Measurements from ENCODE around the gene MRPL17.

DNA sequence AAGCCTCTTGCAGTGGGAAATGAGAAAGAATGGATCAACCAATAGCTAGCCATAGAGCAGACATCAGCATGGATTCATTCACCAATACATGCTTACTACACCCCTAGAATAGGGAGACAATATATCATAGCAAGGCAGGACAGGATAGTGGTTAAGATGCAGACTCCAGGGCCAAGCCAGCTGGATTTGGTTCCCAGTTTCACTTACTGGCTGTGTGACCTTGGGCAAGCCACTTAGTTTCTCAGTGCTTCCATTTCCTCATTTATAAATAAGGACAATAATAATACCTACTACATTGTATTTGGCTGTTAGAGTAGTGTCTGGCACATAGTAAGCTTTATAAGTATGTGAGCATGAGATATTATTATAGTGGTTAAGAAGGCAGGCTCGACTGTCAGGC, 34.6 kb downstream of the MRPL17 start:
- TF ChIP-seq POLR2A (IDR thresholded peaks at IDR 0.05; ENCODE audit: low read length): no peak
- no peak for TF ChIP-seq GATA1 (IDR thresholded peaks at IDR 0.05; ENCODE audit: low read depth, low read length)
